Hematopoietic multipotent progenitor cell treated with erythropoietin and hydrocortisone succinate and interleukin-3 and kit ligand, for 6 days (in vitro differentiated cells): ENCODE results near the gene SURF4.
"Not testable (repeated sequence)": the region's sequence is repeated elsewhere in the genome, so short reads cannot be mapped to it uniquely, and the experiment has no call there.

Source experiments
- DNase-seq: peaks from one replicate; pipeline ENCODE4 v3.0.0-alpha.2; 2015

Gene SURF4

DNA sequence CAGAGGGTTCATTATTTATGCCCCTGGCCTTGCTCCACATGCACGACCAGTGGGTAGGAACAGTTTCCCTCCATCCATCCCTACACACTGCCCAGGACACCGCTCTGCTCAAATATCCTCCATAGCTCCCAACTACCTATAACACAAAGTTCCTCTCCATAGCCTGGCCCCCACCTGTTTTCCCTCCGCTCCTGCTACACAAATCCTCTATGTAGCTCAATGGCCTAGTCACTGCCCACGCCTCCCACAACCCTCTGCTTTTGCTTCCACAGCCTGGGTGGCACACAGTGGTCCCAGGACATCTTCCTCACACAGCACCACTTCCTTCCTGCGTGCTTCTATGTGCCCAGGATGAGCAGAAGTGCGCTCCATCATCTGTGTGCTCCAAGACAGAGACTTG is 21.5 kb upstream of the SURF4 start:
- DNase-seq, result no peak

DNA sequence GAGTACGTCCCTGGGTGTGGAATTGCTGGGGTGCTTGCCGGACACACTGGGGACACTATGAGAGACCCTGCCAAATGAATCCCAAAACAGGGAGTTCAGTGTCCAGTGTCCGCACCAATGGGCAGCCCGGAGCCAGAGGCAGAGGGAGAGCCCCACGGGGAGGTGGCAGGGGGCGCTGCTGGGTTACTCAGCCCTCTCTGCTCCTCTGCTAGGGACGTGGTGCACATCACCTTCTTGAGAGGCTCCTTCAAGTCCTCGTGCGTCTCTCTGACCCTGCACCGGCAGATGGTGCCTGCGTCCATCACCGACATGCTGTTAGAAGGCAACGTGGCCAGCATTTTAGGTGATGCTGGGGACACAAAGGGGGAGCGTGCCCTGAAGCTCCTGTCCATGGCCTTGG is 21.1 kb upstream of the SURF4 start:
- DNase-seq, result no peak

DNA sequence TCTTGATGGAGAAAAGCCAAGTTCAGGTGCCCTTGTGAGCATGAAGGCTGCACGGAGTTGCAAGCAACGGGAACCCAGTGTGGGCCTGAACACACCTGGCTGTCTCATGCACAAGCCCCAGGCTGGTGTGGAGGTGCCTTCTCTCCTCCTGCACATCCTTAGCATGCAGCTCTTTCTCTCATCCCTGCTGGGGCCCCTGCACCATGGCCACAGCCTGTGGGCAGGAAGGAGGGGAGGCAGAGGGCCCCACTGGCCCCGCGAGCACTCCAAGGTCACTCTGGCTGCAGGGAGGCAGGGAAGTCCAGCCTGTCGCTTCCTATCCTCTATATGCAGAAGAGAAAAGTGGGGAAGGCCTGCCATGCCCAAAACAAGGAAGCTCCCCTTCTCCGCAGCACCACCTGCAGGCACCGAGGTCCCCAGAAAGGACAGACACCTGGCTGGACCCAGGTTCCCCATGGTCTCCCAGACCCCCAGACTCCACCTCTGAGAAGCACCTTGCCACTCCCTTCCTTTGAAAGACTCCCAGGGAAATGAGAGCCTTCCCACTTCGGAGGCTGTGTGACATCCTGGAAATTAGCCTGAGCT is 18.9 kb upstream of the SURF4 start:
- no peak for DNase-seq

DNA sequence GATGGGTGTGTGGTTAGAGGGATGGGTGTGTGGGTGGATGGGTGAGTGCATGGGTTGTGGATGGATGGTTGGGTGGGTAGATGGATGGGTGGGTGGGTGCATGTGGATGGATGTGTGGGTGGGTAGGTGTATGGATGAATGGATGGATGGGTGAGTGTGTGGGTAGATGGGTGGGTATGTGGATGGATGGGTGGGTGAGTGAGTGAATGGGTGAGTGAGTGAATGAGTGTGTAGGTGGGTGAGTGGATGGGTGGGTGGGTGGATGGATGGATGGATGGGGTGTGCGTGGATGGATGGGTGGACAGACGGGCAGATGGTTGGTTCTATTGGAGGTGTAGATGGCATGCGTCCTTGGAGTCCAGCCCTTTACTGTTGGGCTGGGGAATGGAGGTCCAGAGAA is 17.5 kb upstream of the SURF4 start:
- DNase-seq, result no peak

DNA sequence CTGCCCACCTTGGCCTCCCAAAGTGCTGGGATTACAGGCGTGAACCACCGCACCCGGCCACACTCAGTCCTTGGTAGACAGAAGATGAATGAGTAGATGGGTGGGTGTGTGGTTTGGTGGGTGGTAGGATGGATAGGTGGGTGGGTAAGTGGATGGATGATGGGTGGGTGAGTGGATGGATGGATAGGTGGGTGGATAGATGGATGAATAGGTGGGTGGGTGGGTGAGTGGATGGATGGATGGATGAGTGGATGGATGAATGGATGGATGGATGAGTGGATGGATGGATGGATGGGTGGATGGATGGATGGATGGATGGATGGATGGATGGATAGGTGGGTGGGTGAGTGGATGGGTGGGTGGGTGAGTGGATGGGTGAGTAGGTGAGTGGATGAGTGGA is 16.4 kb upstream of the SURF4 start:
- DNase-seq, result not testable (repeated sequence)

DNA sequence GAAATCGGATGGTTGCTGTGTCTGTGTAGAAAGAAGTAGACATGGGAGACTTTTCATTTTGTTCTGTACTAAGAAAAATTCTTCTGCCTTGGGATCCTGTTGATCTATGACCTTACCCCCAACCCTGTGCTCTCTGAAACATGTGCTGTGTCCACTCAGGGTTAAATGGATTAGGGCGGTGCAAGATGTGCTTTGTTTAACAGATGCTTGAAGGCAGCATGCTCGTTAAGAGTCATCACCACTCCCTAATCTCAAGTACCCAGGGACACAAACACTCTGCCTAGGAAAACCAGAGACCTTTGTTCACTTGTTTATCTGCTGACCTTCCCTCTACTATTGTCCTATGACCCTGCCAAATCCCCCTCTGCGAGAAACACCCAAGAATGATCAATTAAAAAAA is 15.6 kb upstream of the SURF4 start:
- DNase-seq, result not testable (repeated sequence)

DNA sequence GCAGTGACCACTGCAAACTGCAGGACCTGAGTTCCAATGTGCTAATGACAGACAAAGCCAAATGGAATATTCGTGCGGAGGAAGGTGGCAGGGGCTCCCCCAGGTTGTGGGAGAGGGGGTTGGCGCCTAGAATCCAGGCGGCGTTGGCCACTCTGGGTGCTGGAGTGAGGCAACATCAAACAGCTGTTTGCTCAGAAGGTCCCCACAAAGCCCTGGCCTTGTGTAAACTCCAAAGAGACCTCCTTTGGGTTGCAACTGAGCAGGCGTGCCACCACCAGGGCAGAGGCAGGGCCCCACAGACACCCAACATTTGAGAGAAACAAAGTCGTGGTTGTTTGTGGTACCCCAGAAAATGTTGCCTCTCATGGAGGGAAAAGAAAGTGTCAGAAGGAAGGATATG is 14.9 kb upstream of the SURF4 start:
- no peak for DNase-seq

DNA sequence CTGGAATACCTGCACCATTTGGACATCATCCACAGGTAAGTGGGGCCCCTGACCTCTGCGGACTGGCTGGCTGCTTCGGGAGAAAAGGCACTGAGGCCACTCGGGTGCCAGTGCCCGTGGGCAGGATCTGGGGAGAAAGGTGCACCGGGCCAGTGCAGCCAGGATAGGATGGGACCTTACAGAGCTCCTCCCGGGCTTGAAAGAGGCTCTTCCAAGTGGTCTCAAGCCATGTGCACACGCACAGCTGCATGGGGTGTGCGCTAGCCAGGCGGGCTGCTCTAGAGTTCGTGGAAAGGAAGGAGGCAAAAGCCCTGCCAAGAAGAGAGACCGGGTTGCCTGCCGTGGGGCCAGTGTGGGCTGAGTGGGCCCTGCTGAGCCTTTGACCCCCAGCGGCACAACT is 13.7 kb upstream of the SURF4 start:
- DNase-seq, result no peak

DNA sequence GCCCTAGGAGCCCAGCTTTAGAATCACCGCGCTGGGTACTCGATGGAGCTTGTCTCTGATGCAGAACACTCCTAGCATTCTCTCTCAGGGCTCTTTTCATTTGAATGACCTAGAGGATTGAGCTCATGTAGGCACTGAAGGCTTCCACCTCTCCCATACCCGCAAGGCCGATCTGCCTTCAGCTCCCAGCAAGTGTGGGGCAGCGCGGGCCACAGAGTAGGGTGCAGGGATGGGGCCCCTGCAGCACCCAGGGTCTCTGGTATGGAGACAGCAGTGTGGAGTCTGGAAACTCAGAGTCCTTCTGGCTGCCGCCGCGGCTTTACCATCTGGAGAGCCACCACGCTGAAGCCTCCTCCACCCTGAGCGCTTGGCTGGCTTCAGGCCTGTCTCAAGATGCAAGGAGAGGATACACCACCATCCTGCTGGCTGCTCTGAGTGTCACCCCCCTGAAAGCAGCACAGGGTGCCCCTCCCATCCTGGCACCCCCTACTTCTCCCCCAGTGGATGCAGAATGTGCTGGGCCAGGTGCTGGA is 13.2 kb upstream of the SURF4 start:
- no peak for DNase-seq

DNA sequence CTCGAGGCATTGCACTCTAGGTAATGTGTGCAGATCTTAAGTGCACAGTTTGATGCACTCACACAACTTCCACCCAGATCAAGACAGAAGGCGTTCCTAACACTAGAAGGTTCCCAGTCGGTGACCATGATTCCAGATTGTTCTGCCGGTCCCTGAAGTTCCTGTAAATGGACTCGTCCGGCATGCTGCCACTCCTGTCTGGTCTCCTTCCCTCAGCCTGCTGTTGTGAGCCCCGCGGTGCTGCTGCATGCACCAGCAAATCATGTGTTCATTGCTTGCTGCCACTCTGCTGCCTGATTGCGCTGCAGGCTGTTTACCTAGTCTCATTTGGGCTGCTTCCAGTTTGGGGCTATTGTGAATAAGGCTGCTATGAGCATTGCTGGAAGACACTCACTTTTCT is 11.8 kb upstream of the SURF4 start:
- no peak for DNase-seq

DNA sequence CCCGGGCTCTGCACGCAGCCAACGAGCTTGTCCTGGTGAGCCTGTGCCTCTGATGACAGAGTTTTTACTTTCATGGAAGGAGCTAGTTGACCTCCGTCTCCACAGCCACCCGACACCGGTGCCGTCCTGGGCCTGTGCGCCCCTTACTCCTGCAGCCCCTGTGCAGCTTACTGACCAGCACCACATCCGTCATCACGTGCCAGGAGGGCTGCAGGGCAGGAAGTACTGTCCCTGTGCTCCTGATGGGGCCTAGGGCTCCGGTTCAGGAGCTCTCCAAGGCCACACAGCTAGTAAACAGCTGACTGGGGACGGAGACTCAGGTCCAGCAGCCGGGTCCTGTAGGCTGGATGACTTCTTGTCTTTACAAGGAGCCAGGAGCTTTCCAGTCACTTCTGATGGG is 10.5 kb upstream of the SURF4 start:
- DNase-seq, result no peak

DNA sequence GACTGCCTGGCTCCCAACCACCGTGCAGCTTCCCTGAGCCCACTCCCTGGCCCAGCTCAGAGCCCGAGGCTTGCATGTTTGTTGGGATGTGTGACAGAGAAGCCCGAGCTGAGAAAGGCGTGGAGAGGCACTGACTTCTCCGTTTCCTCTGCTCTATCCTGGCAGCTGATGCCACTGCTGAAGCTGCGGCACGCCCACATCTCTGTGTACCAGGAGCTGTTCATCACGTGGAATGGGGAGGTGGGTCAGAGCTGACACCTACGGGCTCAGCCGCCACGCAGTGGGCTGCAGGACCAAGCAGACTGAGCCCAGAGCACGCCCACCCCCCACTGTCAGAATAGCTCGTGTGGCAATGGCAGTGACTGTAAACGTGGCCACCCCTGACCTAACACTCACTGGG is 9.6 kb upstream of the SURF4 start:
- no peak for DNase-seq

DNA sequence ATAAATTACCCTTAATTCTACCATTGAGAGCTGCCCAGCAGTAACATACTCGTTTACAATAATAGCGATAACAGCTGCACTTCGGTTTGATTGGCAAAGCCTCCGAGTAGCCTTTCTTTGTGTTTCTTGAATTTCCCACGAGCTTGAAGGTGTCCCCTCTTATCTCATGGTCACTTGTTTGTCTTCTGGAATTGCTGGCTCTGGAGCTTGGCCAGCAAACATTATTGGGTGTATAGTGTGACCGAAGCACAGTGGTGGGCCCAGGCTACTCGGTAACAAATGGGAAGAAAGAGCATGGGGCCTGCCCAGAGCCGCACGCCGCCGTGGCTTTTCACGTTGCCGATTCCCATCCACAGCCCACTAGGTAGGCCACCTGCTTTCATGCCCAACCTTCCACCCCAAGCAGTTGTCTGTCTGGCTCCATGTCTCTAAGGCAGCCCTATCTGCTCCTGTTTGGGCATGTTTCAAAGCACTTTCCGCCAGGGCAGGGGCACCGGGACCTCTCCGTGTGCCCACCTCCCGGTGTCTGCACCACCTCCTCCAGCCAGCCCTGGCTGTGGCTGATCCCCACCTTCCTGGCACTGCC is 9.0 kb upstream of the SURF4 start:
- no peak for DNase-seq

DNA sequence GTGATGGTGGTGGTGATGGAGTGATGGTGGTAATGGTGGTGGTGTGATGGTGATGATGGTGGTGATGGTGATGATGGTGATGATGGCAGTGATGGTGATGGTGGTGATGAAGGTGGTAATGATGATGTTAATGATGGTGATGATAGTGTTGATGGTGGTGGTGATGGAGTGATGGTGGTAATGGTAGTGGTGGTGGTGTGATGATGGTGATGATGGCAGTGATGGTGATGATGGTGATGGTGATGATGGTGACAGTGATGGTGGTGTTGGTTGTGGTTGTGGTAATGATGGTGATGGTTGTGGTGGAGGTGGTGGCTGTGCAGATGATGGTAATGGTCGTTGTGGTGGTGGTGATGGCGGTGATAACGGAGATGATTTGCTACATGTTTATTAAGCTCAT is 7.6 kb upstream of the SURF4 start:
- no peak for DNase-seq

DNA sequence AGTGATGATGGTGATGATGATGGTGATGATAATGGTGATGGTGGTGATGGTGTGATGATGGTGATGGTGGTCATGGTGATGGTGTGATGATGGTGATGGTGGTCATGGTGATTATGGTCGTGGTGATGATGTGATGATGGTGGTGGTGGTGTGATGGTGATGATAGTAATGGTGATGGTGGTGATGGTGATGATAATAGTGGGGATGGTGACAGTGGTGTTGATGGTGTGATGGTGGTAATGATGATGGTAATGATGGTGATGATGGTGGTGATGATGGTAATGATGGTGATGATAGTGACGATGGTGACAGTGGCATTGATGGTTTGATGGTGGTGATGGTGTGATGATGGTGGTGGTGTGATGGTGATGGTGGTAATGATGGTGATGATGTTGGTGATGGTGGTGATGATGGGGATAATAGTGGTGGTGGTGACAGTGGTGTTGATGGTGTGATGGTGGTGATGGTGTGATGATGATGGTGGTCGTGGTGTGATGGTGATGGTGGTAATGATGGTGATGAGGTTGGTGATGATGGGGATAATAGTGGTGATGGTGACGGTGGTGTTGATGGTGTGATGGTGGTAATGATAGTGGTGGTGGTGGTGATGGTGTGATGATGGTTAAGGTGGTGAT is 6.8 kb upstream of the SURF4 start:
- DNase-seq, result no peak

DNA sequence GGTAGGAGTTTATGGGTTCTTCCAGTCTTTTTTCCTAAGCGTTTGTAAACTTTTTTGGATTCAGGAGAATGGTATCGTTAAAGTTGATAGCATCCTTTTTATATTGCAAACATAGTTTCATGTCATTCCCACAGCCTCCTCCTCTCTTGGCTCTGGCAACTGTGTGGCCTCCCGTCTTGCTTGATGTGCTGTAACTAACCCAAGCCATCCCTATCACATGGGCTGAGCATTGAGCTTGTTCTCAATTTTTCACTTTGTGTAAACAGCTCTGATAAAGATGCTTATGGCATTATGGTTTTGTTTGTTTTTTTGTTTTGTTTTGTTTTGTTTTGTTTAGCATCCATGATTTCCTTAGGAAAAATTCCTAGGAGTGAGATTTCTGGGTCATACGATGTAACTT is 4.9 kb upstream of the SURF4 start:
- no peak for DNase-seq

DNA sequence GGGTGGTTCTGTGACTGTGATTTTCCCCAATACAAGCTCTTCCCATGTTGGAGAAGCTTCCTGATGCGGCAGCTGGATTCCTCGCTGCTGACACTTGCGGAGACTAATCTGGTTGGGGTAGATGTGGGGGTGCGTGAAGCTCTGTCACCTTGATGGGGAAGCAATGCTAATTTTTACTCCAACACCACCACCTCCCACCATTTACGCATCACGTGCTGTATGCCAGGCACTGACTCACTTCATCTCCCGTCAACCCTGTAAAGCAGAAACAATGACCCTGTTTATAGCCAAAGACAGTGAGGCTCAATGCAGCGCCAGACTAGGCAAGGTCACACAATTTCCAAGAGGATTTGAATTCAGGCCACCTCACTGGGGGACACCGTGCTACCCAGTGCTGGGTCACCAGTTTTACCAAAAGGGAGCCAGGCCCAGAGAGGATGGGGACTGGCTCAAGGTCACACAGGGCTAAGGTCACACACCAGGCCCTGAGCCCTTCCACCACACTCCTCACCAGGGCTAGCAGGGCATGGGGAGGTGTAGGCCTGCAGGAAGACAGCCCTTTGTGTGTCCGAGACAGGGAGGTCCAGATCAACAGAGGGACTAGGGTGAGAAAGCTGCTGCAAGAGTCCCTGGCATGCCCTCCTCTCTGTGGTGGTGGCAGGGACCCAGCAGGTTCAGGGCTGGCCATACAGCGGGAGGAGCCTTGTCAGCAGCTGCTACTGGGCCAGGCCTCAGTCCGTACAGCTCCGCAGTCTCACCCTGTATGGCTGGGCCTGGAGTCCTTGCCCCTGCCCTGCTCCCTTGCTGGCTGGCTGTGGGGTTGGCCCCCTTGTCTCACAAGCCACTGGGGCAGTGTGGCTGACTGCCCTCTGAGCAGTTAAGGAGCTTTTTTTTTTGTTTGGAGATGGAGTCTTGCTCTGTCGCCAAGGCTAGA is 3.6 kb upstream of the SURF4 start:
- DNase-seq, result no peak

DNA sequence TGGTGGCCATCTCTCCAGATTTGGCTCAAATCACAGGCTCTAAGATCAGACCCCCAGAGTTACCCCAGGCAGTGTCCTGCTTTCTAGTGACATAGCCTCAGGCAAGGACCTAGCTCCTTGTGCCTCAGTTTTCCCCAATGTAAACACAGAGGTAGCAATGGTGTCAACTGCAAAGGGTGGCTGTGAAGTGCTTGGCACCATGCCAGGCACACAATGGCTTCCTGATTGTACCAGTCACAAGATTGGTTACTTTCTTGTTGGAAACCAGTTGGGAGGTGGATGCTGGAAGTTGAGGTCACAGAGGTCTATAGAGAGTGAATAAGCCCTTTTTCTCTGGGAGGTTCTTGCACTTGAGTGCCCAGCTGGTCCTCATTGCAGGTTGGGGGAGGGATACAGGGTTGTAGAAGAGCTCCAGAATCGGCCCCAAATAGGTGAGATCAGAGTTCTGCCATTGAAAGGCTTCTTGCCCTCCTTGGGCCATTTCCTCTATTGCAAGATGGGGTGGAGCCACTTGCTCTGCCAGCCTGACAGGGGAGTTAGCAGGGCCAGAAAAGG is 2.6 kb upstream of the SURF4 start:
- peak; percentile 47 for DNase-seq

DNA sequence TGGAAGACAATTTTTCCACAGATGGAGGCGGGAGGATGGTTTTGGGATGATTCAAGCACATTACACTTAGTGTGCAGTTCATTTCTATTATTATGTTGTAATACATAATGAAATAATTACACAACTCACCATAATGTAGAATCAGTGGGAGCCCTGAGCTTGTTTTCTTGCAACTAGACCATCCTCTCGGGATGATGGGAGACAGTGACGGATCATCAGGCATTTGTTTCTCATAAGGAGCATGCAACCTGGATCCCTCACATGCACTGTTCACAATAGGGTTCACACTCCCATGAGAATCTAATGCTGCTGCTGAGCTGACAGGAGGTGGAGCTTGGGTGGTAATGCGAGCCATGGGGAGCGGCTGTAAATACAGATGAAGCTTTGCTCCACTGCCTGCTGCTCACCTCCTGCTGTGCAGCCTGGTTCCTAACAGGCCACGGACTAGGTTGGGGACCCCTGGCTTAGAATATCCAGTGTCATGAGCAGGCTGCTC is 1.9 kb upstream of the SURF4 start:
- peak; percentile 44 for DNase-seq

DNA sequence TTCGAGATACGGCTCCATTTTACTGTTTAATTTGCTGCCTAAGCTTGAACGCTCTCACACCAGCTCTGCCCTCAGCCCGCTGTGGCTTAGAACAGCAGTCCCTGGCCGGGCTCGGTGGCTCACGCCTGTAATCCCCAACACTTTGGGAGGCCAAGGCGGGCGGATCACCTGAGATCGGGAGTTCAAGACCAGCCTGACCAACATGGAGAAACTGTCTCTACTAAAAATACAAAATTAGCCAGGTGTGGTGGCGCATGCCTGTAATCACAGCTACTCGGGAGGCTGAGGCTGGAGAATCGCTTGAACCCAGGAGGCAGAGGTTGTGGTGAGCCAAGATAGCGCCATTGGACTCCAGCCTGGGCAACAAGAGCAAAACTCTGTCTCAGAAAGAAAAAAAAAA is 1.4 kb upstream of the SURF4 start:
- not testable (repeated sequence) for DNase-seq

DNA sequence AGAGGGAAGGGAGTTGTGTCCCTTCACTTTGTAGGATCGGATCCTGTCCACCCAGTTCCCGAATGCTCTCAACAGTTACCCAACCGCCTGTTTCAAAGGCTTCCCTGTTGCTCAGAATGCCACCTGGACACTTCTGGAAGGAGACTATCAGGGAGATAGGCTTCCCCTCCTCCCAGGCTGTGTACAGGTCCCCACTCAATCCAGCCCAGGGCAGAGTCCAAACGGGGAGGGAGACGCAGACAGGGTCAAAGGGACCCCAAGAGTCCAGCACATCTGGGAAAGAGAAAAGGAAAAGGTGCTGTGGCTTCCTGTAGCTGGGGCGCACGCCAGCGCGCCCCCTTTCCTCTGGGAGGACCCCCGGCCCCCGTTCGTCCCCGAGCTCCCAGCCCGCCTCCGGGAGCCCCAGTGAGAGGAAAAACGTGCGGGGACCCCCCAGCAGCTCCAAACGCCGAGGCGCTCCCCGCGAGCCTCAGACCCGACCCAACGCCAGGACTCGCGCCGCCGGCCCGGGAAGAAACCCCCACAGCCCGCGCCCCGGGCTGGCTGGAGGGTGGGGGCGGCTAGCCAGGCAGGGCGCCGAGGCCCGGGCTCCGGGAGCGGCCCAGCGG is 640 bp downstream of the SURF4 start:
- peak; percentile 60 for DNase-seq

DNA sequence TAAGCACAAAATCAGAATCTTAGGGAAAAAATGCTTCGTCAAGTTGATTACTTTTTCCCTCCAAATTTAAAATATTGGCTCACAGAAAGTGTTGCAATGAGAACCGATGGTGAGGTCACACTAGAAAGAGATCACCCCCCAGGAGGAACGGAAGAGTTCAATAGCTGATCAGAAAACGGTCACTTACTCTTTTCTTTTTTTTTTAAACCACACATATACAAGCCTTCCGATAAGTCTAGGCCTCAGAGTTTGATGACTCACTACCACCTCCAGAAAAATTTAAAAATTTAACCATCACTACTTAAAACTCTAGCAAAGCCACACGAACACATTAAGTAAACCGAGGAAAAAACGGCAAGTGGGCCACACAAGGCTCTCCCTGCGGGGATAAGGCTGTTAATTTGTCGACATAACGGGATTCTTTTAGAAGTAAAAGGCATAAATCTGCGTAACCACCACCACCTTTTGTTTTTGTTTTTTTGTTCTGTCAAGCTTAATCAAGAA is 1.2 kb downstream of the SURF4 start:
- peak; percentile 76 for DNase-seq
